ENCODE results near the gene RUNX2.
A peak's percentile ranks its signal among the peaks of the same experiment; 100 is the strongest.

The RUNX2 gene

GRCh38 chr6:45675634-45676033, 347.5 kb downstream of the RUNX2 start:
- Histone ChIP-seq H4K20me1 (ENCODE audit: insufficient read depth, low read length) (no peaks in the 10 kb centered on the region), H3K4me1 (ENCODE audit: insufficient read depth, low read length, severe bottlenecking) (peaks cover 17% of the 10 kb centered on the region), H3K4me2 (ENCODE audit: low read length) (no peak overlapping the region), H3K9me2 (ENCODE audit: low read depth, low read length) (no peaks in the 10 kb centered on the region), H3K79me2 (ENCODE audit: insufficient read depth, low read length) (no peaks in the 10 kb centered on the region), H3K36me3 (ENCODE audit: insufficient read depth, low read length) (no peaks in the 10 kb centered on the region), H3K27me3 (ENCODE audit: insufficient read depth, low read length) (no peaks in the 10 kb centered on the region), H3K27ac (ENCODE audit: low read depth, low read length, poor library complexity, severe bottlenecking) (no peak overlapping the region), H3F3A (ENCODE audit: insufficient read depth, low read length) (no peaks in the 10 kb centered on the region), H3K9me3 (ENCODE audit: low read length) (no peaks in the 10 kb centered on the region), H2AFZ (ENCODE audit: low read length) (no peak overlapping the region), H3K9ac (ENCODE audit: low read length) (no peak overlapping the region), H3K4me3 (ENCODE audit: low read depth, low read length, poor library complexity, severe bottlenecking) (no peak overlapping the region)
- TF ChIP-seq CTCF (IDR thresholded peaks at IDR 0.05; ENCODE audit: low read length) (no peak), EZH2 (IDR thresholded peaks at IDR 0.05; ENCODE audit: borderline replicate concordance, low read length) (no peak)

- Histone ChIP-seq H3K4me3 (ENCODE audit: low read depth, low read length, poor library complexity, severe bottlenecking) (no peak overlapping the region), H3K79me2 (ENCODE audit: insufficient read depth, low read length) (no peaks in the 10 kb centered on the region), H3K27ac (ENCODE audit: low read depth, low read length, poor library complexity, severe bottlenecking) (no peak overlapping the region), H2AFZ (ENCODE audit: low read length) (no peak overlapping the region), H3K9me2 (ENCODE audit: low read depth, low read length) (no peaks in the 10 kb centered on the region), H3K27me3 (ENCODE audit: insufficient read depth, low read length) (no peaks in the 10 kb centered on the region), H3F3A (ENCODE audit: insufficient read depth, low read length) (no peaks in the 10 kb centered on the region), H3K36me3 (ENCODE audit: insufficient read depth, low read length) (no peaks in the 10 kb centered on the region), H3K9me3 (ENCODE audit: low read length) (no peaks in the 10 kb centered on the region), H3K9ac (ENCODE audit: low read length) (no peak overlapping the region), H3K4me1 (ENCODE audit: insufficient read depth, low read length, severe bottlenecking) (peaks cover 17% of the 10 kb centered on the region), H4K20me1 (ENCODE audit: insufficient read depth, low read length) (no peaks in the 10 kb centered on the region), H3K4me2 (ENCODE audit: low read length) (no peak overlapping the region)
- TF ChIP-seq EZH2 (IDR thresholded peaks at IDR 0.05; ENCODE audit: borderline replicate concordance, low read length) (no peak), CTCF (IDR thresholded peaks at IDR 0.05; ENCODE audit: low read length) (no peak)
Observed at GRCh38 chr6:45676380-45676779, 348.2 kb downstream of the RUNX2 start.

- H3K4me1 ChIP-seq (ENCODE audit: insufficient read depth, low read length, severe bottlenecking) = peaks cover 17% of the 10 kb centered on the region
- peak overlapping the region; percentile 44 for H3K4me3 ChIP-seq (ENCODE audit: low read depth, low read length, poor library complexity, severe bottlenecking)
- no peaks in the 10 kb centered on the region for H3K9me3 ChIP-seq (ENCODE audit: low read length)
- H3K36me3 ChIP-seq (ENCODE audit: insufficient read depth, low read length) = no peaks in the 10 kb centered on the region
- TF ChIP-seq CTCF (IDR thresholded peaks at IDR 0.05; ENCODE audit: low read length) (no peak), EZH2 (IDR thresholded peaks at IDR 0.05; ENCODE audit: borderline replicate concordance, low read length) (no peak)
- H3K9ac ChIP-seq (ENCODE audit: low read length) = peak overlapping the region; percentile 46
- peak overlapping the region; percentile 67; the same call in 1 of the 2 replicates for H2AFZ ChIP-seq (ENCODE audit: low read length)
- H3K4me2 ChIP-seq (ENCODE audit: low read length) = peak overlapping the region; percentile 81
- H3K9me2 ChIP-seq (ENCODE audit: low read depth, low read length) = no peaks in the 10 kb centered on the region
- H3F3A ChIP-seq (ENCODE audit: insufficient read depth, low read length) = no peaks in the 10 kb centered on the region
- no peaks in the 10 kb centered on the region for H3K79me2 ChIP-seq (ENCODE audit: insufficient read depth, low read length)
- no peaks in the 10 kb centered on the region for H4K20me1 ChIP-seq (ENCODE audit: insufficient read depth, low read length)
- no peaks in the 10 kb centered on the region for H3K27me3 ChIP-seq (ENCODE audit: insufficient read depth, low read length)
- peak overlapping the region; percentile 86 for H3K27ac ChIP-seq (ENCODE audit: low read depth, low read length, poor library complexity, severe bottlenecking)
Observed at GRCh38 chr6:45677381-45678284, 349.5 kb downstream of the RUNX2 start.

All from OCI-LY1 (cell line).